ENCODE results near the gene LYAR.
A peak's percentile ranks its signal among the peaks of the same experiment; 100 is the strongest.
"Not testable (repeated sequence)": the region's sequence is repeated elsewhere in the genome, so short reads cannot be mapped to it uniquely, and the experiment has no call there.

LYAR gene

GRCh38 chr4:4248029-4248884 is 41.7 kb downstream of the LYAR start, which contains the start of gene TMEM128:
Gene TMEM128 (minus strand): TSS chr4:4248223. CDS start chr4:4248202, 21 bp downstream.
- peak within 1 kb of the TSS; percentile 92 for H3K27ac ChIP-seq
- TF ChIP-seq CTCF (conservative IDR thresholded peaks at IDR 0.05) = no peak

- no peak for TF ChIP-seq CTCF (conservative IDR thresholded peaks at IDR 0.05)
- peak overlapping the region; percentile 92 for H3K27ac ChIP-seq
These were observed 42.3 kb downstream of the LYAR start for GRCh38 chr4:4247696-4248028.

- no peak for TF ChIP-seq CTCF (conservative IDR thresholded peaks at IDR 0.05)
- H3K27ac ChIP-seq = no peak overlapping the region
These were observed 44.8 kb downstream of the LYAR start for GRCh38 chr4:4245172-4245571.

GRCh38 chr4:4239551-4239950 is 50.4 kb downstream of the LYAR start:
- H3K27ac ChIP-seq = not testable (repeated sequence)

- H3K27ac ChIP-seq = no peak overlapping the region
- no peak for TF ChIP-seq CTCF (conservative IDR thresholded peaks at IDR 0.05)
These were observed 56.3 kb downstream of the LYAR start for GRCh38 chr4:4233610-4234009.

- no peak overlapping the region for H3K27ac ChIP-seq
- no peak for TF ChIP-seq CTCF (conservative IDR thresholded peaks at IDR 0.05)
These were observed 61.6 kb downstream of the LYAR start for GRCh38 chr4:4228356-4228668.

GRCh38 chr4:4227510-4228355 is 62.2 kb downstream of the LYAR start:
- TF ChIP-seq CTCF (conservative IDR thresholded peaks at IDR 0.05) = no peak

More at GRCh38 chr4:4227510-4228355, 62.2 kb downstream of the LYAR start:
- H3K27ac ChIP-seq = no peak overlapping the region
